ENCODE results near the gene RAB11FIP5.

RAB11FIP5 gene

DNA sequence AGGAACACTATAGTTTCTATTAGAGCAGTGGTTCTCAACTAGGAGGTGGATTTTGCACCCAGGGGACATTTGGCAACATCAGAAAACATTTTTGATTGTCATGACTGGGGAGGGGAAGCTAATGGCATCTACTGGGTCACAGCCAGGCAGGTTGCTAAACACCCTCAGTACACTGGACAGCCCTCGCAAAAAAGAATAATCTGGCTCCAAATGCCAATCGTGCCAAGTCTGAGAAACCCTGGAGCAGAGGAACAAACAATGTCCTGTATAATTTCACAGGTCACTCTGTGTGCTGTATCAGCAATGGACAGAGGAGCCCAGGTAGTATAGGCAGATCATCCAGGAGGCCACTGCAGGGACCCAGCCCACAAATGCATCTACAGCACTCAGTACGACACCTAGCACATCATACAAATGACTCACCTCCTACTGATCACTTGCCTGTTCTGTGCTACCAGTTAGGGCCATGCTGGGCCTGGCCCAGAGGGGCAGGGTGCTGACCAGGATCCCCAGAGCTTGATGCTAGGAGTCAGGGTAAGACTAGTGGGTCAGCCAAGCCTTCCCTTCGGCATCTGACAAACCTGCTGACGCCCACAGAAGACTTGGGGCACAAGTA lies 78.9 kb downstream of the RAB11FIP5 start:
- in situ Hi-C loops (cut with MboI; ENCODE audit: low sequenced_read_pairs): no loop called here

DNA sequence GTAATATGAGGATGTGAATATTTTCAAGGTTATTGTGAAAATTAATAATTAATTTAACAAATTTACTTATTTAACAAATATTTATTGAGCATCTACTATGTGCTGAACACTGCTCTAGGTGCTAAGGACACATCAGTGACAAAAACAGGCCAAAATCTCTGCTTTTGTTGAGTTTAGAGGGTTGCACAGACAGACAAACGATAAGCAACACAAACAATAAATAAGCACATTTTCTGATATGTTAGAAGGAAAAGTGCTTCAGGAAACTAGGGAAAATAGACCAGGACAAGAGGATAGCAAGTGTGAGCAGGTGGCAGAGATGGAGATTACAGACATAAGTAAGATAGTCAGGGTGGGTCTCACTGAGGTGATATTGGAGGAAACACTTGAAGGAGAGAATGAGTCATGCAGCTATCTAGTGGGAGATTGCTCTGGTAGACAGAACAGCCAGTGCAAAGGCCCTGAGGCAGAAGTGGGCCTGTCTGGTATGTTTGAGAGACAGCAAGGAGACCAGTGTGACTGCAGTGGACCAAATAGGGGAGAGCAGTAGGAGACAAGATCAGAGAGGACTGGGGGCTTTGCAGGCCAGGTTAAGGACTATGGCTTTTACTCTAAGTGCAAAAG lies 79.5 kb downstream of the RAB11FIP5 start:
- in situ Hi-C loops (cut with MboI; ENCODE audit: low sequenced_read_pairs): no loop called here

GRCh38 chr2:73032702-73033097 lies 80.0 kb downstream of the RAB11FIP5 start:
- in situ Hi-C loops (cut with MboI; ENCODE audit: low sequenced_read_pairs): no loop called here

GRCh38 chr2:73031725-73032701 lies 80.7 kb downstream of the RAB11FIP5 start:
- in situ Hi-C loops (cut with MboI; ENCODE audit: low sequenced_read_pairs): no loop called here

DNA sequence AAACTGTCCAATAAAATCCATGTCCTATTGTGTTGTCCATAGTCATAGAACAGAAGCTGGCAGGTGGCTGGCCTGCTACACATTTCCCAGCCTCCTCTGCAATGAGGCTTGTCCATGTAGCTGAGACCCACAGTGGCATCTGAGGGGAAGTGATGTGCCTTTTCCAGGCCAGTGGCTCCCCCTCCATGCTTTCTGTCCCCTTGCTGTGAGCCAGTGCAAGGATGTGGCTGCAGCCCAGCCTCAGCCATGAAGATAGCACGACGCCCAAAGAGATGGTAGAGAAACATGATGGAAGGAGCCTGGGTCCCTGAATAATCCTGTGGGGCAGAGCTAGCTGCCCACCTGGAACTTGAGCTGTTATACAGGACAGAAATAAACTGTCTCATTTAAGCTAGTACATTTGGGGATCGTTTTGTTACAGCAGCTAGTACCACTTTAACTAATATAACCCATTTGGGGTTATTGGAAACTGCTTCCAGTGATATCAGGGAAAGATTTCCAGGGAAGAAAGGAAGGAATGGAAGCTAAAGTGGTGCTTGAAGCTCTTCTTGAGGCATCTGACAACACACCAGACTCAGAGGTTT lies 81.6 kb downstream of the RAB11FIP5 start:
- in situ Hi-C loops (cut with MboI; ENCODE audit: low sequenced_read_pairs): no loop called here

DNA sequence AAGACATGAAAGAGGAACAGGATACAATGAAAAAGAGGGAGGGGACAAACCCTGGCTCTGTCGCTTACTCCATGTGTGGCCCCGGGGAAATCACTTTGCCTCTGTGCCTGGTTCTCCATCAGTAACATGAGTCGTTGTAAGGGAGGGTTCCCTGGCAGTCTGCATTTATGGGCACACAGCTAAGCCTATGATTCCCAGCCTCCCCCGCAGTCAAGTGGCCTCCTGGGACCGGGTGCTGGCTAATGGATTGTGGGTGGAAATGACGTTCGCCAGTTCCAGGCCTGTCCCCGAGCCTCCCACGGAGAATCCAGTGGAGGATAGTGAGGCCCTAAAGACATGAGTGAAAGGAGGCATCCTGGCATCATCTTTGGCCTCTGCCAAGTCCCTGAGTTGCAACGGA lies 83.9 kb downstream of the RAB11FIP5 start:
- in situ Hi-C loops (cut with MboI; ENCODE audit: low sequenced_read_pairs): no loop called here

- in situ Hi-C loops (cut with MboI; ENCODE audit: low sequenced_read_pairs): no loop called here
These were observed 85.4 kb downstream of the RAB11FIP5 start for GRCh38 chr2:73027340-73027739.

DNA sequence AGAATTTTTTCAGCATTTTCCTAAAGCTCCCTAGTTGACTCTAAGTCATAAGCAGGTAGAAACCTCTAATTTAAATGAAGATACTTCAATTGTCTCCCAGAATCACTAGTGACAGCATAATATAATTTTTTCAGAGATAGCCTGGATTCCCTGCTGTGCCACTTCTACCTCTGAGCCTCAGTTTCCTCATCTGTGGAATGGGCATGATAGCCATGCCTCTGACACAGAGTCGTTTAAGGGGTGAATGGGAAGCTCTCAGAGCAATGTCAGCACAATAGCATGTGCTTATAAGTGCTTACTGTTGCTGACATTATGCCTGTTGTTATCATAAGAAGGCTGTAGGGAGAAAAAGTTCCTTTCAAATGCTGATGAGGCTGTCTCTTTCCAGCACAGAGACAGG lies 89.3 kb downstream of the RAB11FIP5 start:
- in situ Hi-C loops (cut with MboI; ENCODE audit: low sequenced_read_pairs): no loop called here
